Measurements from ENCODE around the gene SAMSN1. TPM values are rescaled to one million over a fixed set of nuclear protein-coding genes. Genes with fewer than 3 reads are reported as not detected.

The SAMSN1 gene
- total RNA-seq, 1 experiment from 2014 or later: 2.8 TPM

GRCh38 chr21:14483296-14483695 is 62.8 kb downstream of the SAMSN1 start:
- Histone ChIP-seq H3K23me2 (ENCODE audit: insufficient read length, low read depth, low read length, poor library complexity, severe bottlenecking) (no peaks in the 10 kb centered on the region), H3T11ph (ENCODE audit: low read length) (no peak overlapping the region), H3K23ac (ENCODE audit: insufficient read length, low read depth, low read length) (no peak overlapping the region), H4K5ac (ENCODE audit: insufficient read length, low read depth, low read length) (no peak overlapping the region), H3K9ac (ENCODE audit: extremely low read depth, insufficient read length, low read length) (no peak overlapping the region), H3K18ac (ENCODE audit: insufficient read length, low read depth, low read length) (no peak overlapping the region), H2BK120ac (ENCODE audit: low read depth, low read length, poor library complexity, severe bottlenecking) (no peak overlapping the region), H3K79me2 (ENCODE audit: insufficient read depth, low read length) (no peaks in the 10 kb centered on the region), H3K4ac (ENCODE audit: low read depth, low read length) (no peak overlapping the region), H3K4me2 (ENCODE audit: insufficient read depth, insufficient read length, low read length) (no peak overlapping the region), H2BK15ac (ENCODE audit: low read depth, low read length) (no peak overlapping the region), H3K14ac (ENCODE audit: insufficient read depth, low read length) (no peak overlapping the region), H4K91ac (ENCODE audit: insufficient read length, low read depth, low read length) (no peak overlapping the region), H2BK12ac (ENCODE audit: insufficient read length, low read depth, low read length) (no peak overlapping the region), H3K56ac (ENCODE audit: insufficient read length, low read depth, low read length) (no peak overlapping the region), H3K4me1 (ENCODE audit: insufficient read depth, low read length) (no peaks in the 10 kb centered on the region), H4K8ac (replicated peaks; ENCODE audit: insufficient read length, low read depth, low read length) (no peak overlapping the region), H3K79me1 (ENCODE audit: insufficient read depth, low read depth, low read length, poor library complexity, severe bottlenecking) (no peaks in the 10 kb centered on the region), H2AFZ (ENCODE audit: low read length) (no peak overlapping the region), H2AK5ac (ENCODE audit: insufficient read length, low read length) (no peak overlapping the region), H3K27me3 (ENCODE audit: insufficient read depth, low read length) (no peaks in the 10 kb centered on the region), H4K20me1 (ENCODE audit: control insufficient read depth, insufficient read depth, insufficient read length) (no peaks in the 10 kb centered on the region), H2BK5ac (ENCODE audit: insufficient read length, low read length) (no peak overlapping the region), H2BK20ac (ENCODE audit: low read depth, low read length, poor library complexity, severe bottlenecking) (no peak overlapping the region), H3K27ac (ENCODE audit: insufficient read length, low read depth, low read length) (no peak overlapping the region), H3K9me3 (ENCODE audit: control insufficient read depth, low read depth, low read length) (no peaks in the 10 kb centered on the region)
- H3K36me3 Mint-ChIP-seq (ENCODE audit: insufficient read depth in 1 of 3, low read depth in 3 of 3): no peaks in the 10 kb centered on the region
- no peaks in the 10 kb centered on the region for H3K27me3 Mint-ChIP-seq (ENCODE audit: low read depth)
- no peaks in the 10 kb centered on the region for H3K4me1 Mint-ChIP-seq
- no peak overlapping the region for H3K4me3 Mint-ChIP-seq
- no peak for DNase-seq
- H3K9me3 Mint-ChIP-seq: no peaks in the 10 kb centered on the region
- H3K27ac Mint-ChIP-seq: peak overlapping the region in 1 of 3 experiments; percentile 27; a peak in 1 of 7 replicates
- WGBS (ENCODE audit: extremely low coverage, insufficient read length, low lambda C conversion rate): no CpG with 5 or more reads among the region's 8 CpGs
- no peak for TF ChIP-seq CTCF (conservative IDR thresholded peaks at IDR 0.05)

Measured in H9 (cell line).